Glomerular visceral epithelial cell (primary cell): ENCODE measurements around the gene PLXNB3.

ENCODE experiments used
- DNase-seq: peaks from one replicate; pipeline ENCODE4 v3.0.0-alpha.2; 2016; ENCODE audit errors: extremely low spot score

PLXNB3 gene

GRCh38 chrX:153791104-153791852 is 27.2 kb downstream of the PLXNB3 start:
- no peak for DNase-seq

GRCh38 chrX:153792368-153792767 is 28.3 kb downstream of the PLXNB3 start:
- DNase-seq, result no peak

- no peak for DNase-seq
These were observed 29.2 kb downstream of the PLXNB3 start for GRCh38 chrX:153793291-153793690.

GRCh38 chrX:153794018-153794896 is 30.2 kb downstream of the PLXNB3 start, which contains the start of the genes IDH3G and SSR4:
Gene IDH3G, minus strand, starts transcription at chrX:153794375. Its CDS starts 49 bp downstream, at chrX:153794326.
Gene SSR4, plus strand, starts transcription at chrX:153794668. Its CDS starts 20 bp downstream, at chrX:153794688.
- DNase-seq, result peak; percentile 94

- no peak for DNase-seq
These were observed 31.1 kb downstream of the PLXNB3 start for GRCh38 chrX:153794897-153795816.

- no peak for DNase-seq
These were observed 33.5 kb downstream of the PLXNB3 start for GRCh38 chrX:153797415-153798015.

- no peak for DNase-seq
These were observed 35.3 kb downstream of the PLXNB3 start for GRCh38 chrX:153799326-153799725.

- no peak for DNase-seq
These were observed 36.2 kb downstream of the PLXNB3 start for GRCh38 chrX:153800177-153800722.

GRCh38 chrX:153800746-153801145 is 36.7 kb downstream of the PLXNB3 start:
- DNase-seq, result no peak

GRCh38 chrX:153801669-153802068 is 37.6 kb downstream of the PLXNB3 start:
- DNase-seq, result no peak

- DNase-seq, result no peak
These were observed 38.5 kb downstream of the PLXNB3 start for GRCh38 chrX:153802513-153803045.

- DNase-seq, result no peak
These were observed 39.4 kb downstream of the PLXNB3 start for GRCh38 chrX:153803211-153804099.

GRCh38 chrX:153804100-153804595 is 40.1 kb downstream of the PLXNB3 start:
- DNase-seq, result no peak

GRCh38 chrX:153804621-153805020 is 40.6 kb downstream of the PLXNB3 start:
- no peak for DNase-seq

- DNase-seq, result no peak
These were observed 41.4 kb downstream of the PLXNB3 start for GRCh38 chrX:153805436-153805835.

GRCh38 chrX:153806999-153807575 is 43.0 kb downstream of the PLXNB3 start:
- no peak for DNase-seq

- DNase-seq, result no peak
These were observed 43.9 kb downstream of the PLXNB3 start for GRCh38 chrX:153807976-153808375.

GRCh38 chrX:153812220-153812619 is 48.2 kb downstream of the PLXNB3 start:
- DNase-seq, result no peak

GRCh38 chrX:153813161-153813560 is 49.1 kb downstream of the PLXNB3 start:
- no peak for DNase-seq
